UCSD-AML1 (cell line): ENCODE measurements around the gene RHOT2.

Source experiments
- DNase-seq: peaks from one replicate; lab custom pipeline; 2025; ENCODE audit not compliant: unreplicated experiment; lab: John Stamatoyannopoulos, UW

Gene RHOT2

GRCh38 chr16:647173-647902 is 20.6 kb upstream of the RHOT2 start:
- no peak for DNase-seq

- DNase-seq = peak; percentile 59
Measured at GRCh38 chr16:648071-648780, 19.7 kb upstream of the RHOT2 start.

- peak; percentile 92 for DNase-seq
Measured at GRCh38 chr16:648781-649589, 18.9 kb upstream of the RHOT2 start, which contains the start of gene WDR90. TSS of gene WDR90 (plus strand) at chr16:649365. CDS start at chr16:649417, 52 bp downstream.

GRCh38 chr16:649631-650030 is 18.3 kb upstream of the RHOT2 start:
- no peak for DNase-seq

GRCh38 chr16:651844-652243 is 16.1 kb upstream of the RHOT2 start:
- no peak for DNase-seq

- DNase-seq = no peak
Measured at GRCh38 chr16:652454-653305, 15.3 kb upstream of the RHOT2 start.

GRCh38 chr16:654034-654433 is 13.9 kb upstream of the RHOT2 start:
- DNase-seq = no peak

- DNase-seq = no peak
Measured at GRCh38 chr16:657487-657886, 10.4 kb upstream of the RHOT2 start.

GRCh38 chr16:658679-659571 is 9.0 kb upstream of the RHOT2 start:
- no peak for DNase-seq

GRCh38 chr16:659618-660017 is 8.3 kb upstream of the RHOT2 start:
- DNase-seq = no peak

GRCh38 chr16:660132-660458 is 7.8 kb upstream of the RHOT2 start:
- DNase-seq = no peak

- DNase-seq = peak; percentile 35
Measured at GRCh38 chr16:660459-661183, 7.3 kb upstream of the RHOT2 start.

- no peak for DNase-seq
Measured at GRCh38 chr16:661184-661821, 6.6 kb upstream of the RHOT2 start.

- no peak for DNase-seq
Measured at GRCh38 chr16:662095-662494, 5.8 kb upstream of the RHOT2 start.

- no peak for DNase-seq
Measured at GRCh38 chr16:662597-662996, 5.3 kb upstream of the RHOT2 start.

- DNase-seq = no peak
Measured at GRCh38 chr16:666572-666971, 1.4 kb upstream of the RHOT2 start.

GRCh38 chr16:667113-667779 is 686 bp upstream of the RHOT2 start:
- DNase-seq = no peak

GRCh38 chr16:668519-669171 is 713 bp downstream of the RHOT2 start:
- DNase-seq = no peak
